ENCODE measurements around the gene SMR3A.

The SMR3A gene

DNA sequence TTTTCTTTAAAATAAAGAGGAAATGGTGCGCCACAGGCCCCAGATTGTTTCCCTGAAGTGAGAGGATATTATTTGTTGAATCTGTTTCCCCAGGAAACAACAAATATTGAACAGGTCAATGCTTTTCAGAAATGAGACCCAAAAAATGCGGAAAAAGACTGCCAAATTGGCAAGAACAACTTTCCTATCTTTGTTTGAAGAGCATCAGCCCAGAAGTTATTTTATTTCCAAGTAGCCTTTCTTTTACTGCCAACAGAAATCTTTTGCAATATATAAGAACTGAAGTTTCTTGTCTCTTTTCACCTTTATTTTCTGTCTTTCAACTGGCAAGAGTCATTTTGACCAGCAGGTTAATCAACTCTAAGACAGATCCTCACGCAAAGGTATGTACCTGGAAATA is at the start of gene SMR3A:
Gene SMR3A (plus strand): TSS at position 301 of the 400 bp plus-strand sequence. CDS start 1,356 bp downstream, outside the sequence.
- DNase-seq: no peak

DNA sequence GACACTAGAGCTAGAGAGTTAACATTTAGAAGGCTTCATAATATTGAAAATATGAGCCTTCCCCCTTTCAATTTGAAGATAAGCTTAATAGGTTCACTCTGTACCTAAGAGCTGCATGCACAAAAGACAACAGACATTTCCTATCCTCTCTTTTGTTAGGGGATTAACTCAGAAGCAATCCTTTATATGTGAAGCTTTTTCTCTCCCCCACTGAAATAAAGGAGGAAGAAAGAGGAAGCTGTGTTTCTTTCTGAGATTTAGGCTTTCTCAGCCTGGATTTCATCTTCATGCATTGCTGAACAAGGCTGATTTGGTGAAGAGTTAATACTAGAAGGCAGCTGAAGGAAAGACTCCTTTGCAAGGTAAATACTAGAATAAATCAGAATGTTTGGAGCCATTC is 46.8 kb upstream of the SMR3A start:
- DNase-seq: no peak

DNA sequence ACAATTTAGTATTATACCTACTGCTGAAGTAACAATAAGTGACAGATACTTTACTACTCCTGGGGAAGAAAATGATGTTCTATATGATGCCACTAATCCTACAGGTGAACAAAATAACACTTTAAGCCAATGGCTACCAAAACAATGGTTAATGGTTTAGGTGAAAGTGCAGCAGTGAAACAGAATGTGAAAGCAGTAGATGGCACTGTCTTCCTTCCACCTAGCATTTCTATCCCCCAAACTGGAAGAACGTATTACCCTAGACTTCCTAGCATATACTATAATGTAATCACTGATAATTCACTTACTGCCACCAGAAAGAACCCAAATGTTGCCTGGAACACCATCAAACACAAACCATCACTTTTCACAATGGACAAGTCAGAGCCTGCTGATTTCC is 44.6 kb upstream of the SMR3A start:
- DNase-seq: no peak

DNA sequence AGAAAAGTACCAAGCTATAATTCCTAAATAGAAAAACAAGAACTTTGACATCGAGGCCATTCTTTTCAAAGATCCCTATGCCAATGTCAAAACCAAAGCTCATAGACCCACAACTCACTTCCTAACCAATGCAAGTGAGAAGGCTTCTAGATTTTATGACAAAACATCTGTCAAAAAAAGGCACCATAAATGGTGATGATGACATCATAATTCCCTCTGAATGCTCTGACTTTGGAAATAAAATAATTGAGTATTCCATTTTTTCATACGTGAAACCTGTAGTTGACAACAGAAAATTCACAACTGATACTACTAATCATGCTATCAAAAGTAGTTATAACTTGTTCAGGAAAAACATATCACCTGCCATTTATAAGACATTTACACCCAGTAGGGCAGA is 34.5 kb upstream of the SMR3A start:
- DNase-seq: no peak

DNA sequence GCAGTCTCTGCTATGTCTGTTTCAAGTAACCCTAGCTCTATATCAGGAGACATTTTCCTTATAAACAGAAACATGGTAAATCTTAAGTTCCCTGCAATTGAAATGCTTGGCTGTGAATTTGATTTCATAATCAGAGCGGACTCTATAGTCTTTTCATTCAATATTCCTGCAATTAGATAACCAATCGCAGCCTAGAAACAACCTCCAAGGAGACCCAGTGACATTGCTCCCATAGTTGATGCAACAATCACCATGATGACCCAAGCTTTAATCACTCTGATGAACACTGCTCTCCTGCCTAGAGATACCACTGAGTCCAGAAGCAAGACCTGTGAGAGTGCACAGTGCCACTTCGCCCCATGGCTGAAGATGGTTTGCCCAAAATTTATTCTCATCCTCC is 25.9 kb upstream of the SMR3A start, which contains the start of gene CABS1:
Gene CABS1 (plus strand): TSS at position 301 of the 400 bp plus-strand sequence. CDS start 59 bp downstream, at position 360.
- no peak for DNase-seq

DNA sequence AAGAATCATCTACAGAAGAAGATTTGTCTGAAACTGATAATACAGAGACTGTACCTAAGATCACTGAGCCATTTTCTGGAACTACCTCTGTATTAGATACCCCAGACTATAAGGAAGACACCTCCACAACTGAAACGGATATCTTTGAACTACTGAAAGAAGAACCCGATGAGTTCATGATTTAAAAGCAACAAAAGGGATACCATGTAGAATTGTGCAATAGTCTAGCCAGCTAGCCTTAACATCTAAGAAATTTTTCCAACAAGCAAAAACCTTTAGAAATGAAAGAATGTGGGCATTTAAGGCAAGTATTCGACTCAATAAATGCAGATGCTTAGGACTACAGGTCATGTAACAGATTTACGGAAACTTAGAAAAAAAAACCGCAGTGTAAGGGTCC is 24.5 kb upstream of the SMR3A start:
- no peak for DNase-seq

DNA sequence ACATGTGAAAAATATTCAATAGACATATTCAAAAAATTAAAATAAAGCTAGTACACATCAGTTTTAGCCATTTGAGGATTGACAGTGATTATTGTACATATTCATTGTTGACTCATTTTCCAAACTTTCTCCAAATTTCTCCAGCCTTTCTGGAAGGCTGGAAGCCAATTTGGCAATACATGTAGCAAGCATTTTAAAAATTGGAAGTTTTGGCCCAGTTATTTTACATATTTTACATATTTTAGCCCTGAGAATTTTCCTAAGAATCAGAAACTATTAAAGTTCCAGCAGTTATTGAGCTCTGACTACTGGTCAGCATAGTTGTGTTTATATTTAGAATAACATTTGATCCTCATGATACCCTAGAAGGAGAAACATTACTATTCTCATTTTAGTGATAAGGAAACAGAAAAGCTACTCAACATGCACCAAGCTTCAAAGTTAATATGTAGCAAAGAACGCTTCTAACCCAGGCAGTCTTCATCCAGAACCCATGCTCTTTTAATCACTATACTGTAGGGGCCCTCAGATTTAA is 22.6 kb upstream of the SMR3A start:
- DNase-seq: no peak

DNA sequence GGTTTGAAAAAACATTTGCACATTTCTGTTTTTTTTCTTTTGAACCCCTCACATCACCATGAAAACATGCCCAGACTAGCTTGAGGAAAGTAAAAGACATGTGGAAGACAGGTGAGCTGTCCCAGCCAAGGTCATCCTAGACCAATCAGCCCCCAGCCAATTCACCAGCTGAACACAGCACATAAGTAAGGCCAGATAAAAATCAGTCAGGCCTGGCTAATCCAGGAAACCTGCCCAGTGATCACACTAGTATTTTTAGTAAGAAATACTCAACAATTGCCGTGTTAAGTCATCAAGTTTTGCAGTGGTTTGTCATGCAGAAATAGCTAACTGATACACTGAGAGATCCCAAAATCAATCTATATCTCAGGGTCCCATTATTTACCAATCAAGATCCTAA is 4.4 kb upstream of the SMR3A start:
- no peak for DNase-seq

DNA sequence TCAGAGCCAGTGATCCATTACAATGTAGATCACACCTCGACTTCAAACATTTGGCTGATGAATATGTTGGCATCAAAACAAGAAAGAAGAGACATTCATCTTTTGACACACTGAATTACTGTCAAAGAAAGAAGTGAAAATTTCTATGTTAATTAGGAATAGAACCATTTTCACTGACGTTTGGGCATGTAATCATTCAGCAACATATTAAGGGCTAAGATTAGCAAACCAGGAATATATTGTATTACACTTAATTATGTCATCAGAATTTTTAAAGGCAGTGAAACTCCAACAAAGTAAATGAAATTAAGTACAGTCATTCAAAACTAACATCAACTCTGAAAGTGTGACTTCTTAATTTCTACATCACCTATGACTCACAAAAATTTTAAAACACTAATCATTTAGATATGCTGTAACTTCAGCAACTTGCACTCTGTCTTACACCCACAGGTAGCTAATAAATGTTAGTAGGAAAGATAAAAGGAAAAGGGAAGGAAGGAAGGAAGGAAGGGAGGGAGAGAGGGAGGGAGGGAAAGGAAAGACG is 1.4 kb upstream of the SMR3A start:
- no peak for DNase-seq

DNA sequence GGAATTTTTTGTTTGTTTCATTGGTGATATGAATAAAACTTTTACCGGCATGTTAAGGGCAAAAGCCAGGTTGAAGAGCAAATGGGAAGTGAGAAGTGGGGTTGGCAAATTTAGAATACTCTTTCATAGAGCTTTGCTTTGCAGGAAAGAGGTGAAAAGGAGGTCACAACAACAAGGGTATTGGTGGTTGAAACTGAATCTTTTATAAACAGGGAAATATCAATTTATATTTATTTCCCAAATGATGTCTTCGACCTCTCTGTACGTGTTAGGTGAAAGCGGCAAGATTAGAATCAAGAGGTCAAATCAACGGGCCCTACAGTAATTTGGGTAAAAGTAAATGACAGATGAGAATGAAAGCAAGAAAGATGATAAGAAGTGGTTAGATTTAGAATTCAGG is 3.4 kb downstream of the SMR3A start:
- no peak for DNase-seq

DNA sequence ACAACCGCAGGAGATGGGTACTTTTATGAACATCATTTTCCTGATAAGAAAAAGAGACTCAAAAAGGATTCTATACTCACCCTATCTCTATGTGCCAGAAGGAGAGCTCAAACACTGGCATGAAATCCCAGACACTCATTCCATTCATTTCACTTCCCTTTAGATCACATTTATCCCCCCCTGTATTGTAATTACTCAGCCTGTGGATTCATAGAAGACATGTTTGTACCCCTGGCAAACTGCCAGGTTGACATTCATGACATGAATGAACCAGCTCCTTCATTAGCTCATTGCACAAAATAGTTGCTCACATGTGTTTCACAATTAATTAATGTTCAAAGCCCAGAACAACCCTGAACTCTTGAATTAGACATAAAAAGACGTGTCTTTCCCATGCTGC is 4.9 kb downstream of the SMR3A start:
- DNase-seq: no peak

DNA sequence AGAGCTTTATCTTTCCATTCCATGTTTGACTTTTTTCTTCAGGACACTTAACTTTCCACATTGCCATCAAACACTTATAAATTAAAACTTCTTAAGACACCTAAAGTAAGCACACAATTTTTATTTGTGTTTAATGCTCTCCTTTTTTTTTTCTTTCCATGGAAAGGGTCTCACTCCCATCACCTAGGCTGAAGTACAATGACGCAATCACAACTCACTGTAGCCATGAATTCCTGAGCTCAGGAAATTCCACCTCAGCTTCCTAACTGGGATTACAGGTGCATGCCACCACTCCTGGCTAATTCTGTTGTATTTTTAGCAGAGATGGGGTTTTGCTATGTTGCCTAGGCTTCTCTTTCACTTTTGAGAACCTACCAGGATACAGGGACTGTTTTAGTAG is 7.3 kb downstream of the SMR3A start:
- DNase-seq: no peak

DNA sequence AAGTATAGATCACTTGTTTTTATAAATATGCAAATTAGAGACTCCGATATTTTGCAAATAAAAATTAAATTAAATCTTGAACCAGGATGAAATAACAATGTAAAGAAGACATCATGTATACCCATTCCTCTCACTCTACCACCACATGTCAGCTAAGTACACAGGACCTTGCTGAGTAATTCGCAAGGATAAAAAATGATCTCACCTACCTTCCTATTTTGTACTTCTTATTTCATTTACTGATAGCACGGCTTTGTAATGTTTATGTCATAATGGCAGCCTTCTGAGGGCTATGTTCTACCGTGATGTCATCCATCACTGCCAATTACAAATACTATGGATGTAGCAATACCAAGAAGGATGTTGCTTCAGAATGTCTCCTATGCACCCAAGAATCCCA is 11.4 kb downstream of the SMR3A start:
- DNase-seq: no peak

DNA sequence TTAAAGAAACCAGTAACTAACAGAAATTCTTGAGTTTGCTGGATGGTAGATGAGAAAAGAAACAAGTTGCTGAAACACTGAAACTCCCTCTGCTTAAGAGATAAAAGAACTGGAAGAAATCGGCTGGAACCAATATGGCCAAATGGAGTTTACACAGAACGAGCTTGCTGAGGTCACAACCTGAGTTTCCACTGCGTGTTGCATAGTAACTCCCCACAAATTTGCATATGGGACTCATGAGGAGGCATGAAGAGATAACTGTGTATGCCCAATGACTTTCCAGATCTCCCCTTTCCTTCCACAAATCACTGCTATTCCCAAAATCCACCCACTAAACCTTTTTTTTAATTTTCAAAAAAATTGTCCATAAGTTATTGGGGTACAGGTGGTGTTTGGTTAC is 12.2 kb downstream of the SMR3A start:
- no peak for DNase-seq

DNA sequence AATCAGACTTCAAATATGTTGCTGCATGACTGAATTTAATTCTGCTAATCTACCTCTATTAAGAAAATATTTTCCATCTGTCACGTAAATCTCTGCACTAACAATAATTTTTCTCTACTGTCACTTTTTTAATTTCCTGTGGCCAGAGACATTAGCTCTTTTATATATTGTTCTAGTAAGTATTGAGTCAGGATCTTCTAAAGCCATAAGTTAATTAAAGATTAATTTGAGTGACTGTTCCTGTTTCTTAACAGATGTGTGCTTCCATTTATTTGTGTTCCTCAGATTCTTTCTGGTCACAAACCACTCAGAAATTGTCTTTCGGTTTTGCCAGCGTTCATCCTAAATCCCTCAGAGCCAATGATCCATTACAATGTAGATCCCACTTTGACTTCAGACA is 20.0 kb downstream of the SMR3A start:
- DNase-seq: no peak

DNA sequence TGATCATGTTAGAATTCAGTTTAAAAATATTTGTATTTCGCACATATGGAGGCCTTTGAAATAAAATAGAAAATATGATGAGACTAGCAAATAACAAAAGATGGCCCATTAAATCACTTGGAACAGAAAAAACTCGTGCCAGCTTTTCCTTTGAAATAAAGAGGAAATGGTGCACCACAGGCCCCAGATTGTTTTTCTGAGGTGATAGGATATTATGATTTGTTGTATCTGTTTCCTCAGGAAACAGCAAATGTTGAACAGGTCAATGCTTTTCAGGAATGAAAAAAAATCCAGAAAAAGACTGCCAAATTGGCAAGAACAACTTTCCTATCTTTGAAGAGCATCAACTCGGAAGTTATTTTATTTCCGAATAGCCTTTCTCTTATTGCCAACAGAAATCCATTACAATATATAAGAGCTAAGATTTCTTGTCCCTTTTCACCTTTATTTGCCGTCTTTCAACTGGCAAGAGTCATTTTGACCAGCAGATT is 22.2 kb downstream of the SMR3A start, which contains the start of gene SMR3B:
Gene SMR3B (plus strand): TSS at position 441 of the 491 bp plus-strand sequence. CDS start 1,380 bp downstream, outside the sequence.
- no peak for DNase-seq

DNA sequence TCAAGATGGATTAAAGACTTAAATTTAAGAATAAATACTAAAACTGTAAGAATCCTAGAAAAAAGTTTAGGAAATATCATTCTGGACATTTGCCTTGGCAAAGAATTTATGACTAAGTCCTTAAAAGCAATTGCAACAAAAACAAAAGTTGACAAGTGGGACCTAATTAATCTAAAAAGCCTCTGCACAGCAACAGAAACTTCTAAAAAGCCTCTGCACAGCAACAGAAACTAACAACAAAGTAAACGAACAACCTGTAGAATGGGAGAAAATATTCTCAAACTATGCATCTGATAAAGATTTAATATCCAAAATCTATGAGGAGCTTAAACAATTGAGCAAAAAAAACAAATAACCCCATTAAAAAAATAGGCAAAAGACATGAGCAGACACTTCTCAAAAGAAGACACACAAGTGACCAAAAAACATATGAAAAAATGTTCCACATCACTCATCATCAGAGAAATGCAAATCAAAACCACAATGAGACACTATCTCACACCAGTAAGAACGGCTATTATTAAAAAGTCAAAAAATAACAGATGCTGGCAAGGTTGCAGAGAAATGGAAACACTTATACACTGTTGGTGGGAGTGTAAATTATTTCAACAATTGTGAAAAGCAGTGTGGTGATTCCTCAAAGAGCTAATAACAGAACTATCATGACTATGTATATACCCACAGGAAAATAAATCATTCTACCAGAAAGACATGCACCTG is 31.7 kb downstream of the SMR3A start:
- no peak for DNase-seq

DNA sequence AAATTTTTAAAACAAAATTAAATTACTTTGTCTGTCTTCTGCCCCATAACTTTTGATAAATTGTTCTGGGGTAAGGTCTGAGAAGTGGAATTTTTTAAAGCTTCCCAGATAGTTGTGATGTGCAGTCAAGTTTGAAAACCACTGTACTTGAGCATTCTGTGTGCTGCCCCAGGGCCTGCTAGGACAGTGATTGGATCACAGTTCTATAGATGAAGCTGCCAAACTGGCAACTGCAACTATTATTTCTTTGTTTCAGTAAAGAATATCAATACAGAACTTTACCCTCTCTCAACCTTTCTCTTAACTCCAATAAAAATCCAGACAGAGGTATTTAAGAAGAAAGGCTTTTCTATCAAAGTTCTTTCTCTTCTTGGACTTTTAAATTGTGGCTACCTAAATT is 37.0 kb downstream of the SMR3A start, which contains the start of gene OPRPN:
Gene OPRPN (plus strand): TSS at position 361 of the 400 bp plus-strand sequence. CDS start 1,346 bp downstream, outside the sequence.
- no peak for DNase-seq

DNA sequence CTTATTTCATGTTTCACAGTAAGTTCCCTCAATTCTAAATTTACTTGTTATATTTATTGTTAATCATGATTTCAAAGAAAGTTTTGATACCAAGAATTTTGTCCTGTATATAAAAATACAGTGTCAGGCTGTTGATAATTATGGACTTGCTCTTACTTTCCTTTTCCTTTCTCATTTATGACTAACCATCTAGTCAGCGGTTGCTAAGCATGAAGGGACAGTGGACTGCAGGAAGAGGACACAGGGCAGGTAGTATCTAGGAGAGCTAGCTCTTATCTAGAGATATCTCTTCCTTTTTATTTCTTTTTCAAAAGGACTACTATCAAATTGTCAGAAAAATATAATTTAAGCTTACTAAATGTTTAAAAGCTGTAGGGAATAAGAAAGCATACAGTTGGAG is 38.8 kb downstream of the SMR3A start:
- DNase-seq: no peak

DNA sequence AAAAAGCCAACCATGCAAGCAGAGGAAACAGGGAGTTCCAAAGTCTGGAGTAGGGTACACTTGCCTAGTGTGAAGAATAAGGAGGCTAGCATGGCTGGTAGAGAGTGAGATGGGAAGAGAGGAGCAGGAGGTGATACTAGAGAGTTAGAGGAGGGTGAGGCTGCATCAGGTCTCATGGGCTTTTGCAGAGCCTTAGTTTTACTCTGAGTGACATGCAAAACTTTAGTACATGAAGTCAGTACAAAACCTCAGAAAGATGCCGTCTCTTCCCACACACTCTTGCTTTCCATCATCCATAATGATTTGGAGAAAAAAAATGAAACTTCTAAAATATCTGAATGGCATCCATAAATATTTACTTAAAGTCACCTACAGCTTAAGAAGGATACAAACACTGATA is 42.2 kb downstream of the SMR3A start:
- no peak for DNase-seq

DNA sequence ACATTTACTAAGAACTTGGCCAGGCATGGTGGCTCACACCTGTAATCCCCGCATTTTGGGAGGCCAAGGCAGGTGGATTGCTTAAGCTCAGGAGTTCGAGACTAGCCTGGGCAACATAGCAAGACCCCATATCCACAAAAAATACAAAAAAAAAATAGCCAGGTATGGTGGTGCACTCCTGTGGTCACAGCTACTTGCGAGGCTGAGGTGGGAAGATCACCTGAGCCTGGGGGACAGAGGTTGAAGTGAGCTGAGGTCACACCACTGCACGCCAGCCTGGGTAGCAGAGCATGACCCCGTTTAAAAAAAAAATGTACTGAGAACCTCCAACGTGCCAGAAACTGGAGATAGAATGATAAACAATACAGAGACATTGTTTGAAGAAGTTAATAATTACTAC is 45.2 kb downstream of the SMR3A start:
- no peak for DNase-seq
